HG02623 (cell line): Measurements from ENCODE around the gene MYBL2.
"Not testable (repeated sequence)": the region's sequence is repeated elsewhere in the genome, so short reads cannot be mapped to it uniquely, and the experiment has no call there.

Experiments
- ATAC-seq: cut with Tn5 transposase; IDR thresholded peaks from one replicate; pipeline ENCODE4 v1.9.1; 2021; ENCODE audit warnings: moderate library complexity; ENCODE audit not compliant: unreplicated experiment

MYBL2 gene

GRCh38 chr20:43749734-43750294, 82.9 kb downstream of the MYBL2 start:
- no peak for ATAC-seq

- ATAC-seq, result no peak
These were observed 83.9 kb downstream of the MYBL2 start for GRCh38 chr20:43750774-43751166.

- ATAC-seq, result peak; percentile 72
These were observed 84.5 kb downstream of the MYBL2 start for GRCh38 chr20:43751167-43752050.

GRCh38 chr20:43752051-43752360, 85.1 kb downstream of the MYBL2 start:
- ATAC-seq, result no peak

- peak; percentile 41 for ATAC-seq
These were observed 85.8 kb downstream of the MYBL2 start for GRCh38 chr20:43752561-43753301.

- ATAC-seq, result no peak
These were observed 88.5 kb downstream of the MYBL2 start for GRCh38 chr20:43755390-43755789.

- no peak for ATAC-seq
These were observed 88.9 kb downstream of the MYBL2 start for GRCh38 chr20:43755851-43756250.

GRCh38 chr20:43757888-43758287, 91.0 kb downstream of the MYBL2 start:
- ATAC-seq, result not testable (repeated sequence)

- ATAC-seq, result no peak
These were observed 94.7 kb downstream of the MYBL2 start for GRCh38 chr20:43761386-43762340.

DNA sequence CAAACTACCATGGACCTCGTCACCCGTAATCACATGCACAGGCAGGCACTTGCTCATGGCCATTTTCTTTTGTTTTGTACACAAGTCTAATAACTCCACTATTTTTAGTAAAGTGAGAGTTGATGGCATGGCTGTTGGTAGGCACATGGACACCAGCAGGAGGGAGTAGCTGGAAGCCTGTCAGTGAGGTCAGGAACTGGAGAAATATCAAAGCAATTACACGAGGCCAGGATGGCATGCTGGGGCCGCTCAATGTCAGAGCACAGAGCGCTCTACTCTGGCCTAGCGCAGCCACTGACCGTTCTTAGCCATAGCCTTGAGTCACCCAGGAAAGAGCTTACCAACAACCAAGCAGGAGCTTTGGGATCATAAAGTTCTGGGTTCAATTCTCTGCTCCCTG, 96.0 kb downstream of the MYBL2 start:
- ATAC-seq, result no peak

DNA sequence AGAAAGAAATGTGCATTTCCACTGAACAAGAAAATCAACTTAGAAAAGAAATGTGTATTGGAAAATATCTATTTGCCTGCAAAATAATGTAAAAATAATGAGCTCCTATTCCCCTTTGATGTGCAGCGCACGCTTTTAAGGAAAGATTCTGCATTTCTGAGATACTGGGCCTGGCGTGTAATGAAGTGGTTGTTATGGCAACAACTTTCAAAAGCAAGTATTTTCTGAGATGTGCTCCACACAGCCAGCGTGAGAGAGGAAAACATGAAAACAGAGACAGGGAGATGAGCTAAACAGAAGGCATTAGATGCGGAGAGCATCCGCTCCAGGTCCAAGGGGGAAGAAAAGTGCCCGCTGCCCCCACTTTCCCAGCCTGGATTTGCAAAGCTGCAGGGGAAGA, 99.0 kb downstream of the MYBL2 start:
- no peak for ATAC-seq
